ENCODE results near the gene SRGAP1.

DNA sequence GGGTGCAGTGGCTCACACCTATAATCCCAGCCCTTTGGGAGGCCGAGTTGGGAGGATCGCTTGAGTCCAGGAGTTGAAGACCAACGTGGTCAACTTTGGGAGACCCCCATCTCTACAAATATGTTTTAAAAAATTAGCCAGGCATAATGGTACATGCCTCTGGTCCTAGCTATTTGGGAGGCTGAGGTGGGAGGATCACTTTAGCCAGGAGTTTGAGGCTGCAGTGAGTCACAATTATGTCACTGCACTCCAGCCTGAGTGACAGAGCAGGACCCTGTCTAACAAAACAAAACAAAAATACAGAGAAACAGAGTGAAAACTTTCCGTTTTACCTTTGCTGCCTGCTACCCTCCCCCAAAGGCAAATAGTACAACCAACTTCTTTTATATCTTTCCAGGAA is 60.2 kb downstream of the SRGAP1 start:
- TF ChIP-seq EZH2phosphoT487 (IDR thresholded peaks at IDR 0.05; ENCODE audit: insufficient read depth, low read depth), result no peak
- no peak for TF ChIP-seq EZH2 (IDR thresholded peaks at IDR 0.05; ENCODE audit: insufficient read depth, poor library complexity, severe bottlenecking)
